Caco-2 (cell line): Measurements from ENCODE around the gene DNLZ. TPM values are rescaled to one million over a fixed set of nuclear protein-coding genes. Genes with fewer than 3 reads are reported as not detected.

Source experiments
- BruUV-seq: library from RNA; stranded (reverse); fragments of 400-500 nt; replicated peaks from 2 replicates; lab custom pipeline; 2021; lab: Mats Ljungman, UMichigan
- CTCF ChIA-PET: fragments of 300-600 bp; sonication (Branson Sonifier 250); formaldehyde crosslinking; loops from one replicate; lab custom pipeline; 2022; ENCODE audit warnings: antibody characterized with exemption; lab: Charles Lee
- POLR2A ChIA-PET: fragments of 300-600 bp; sonication (Branson Sonifier 250); formaldehyde crosslinking; loops from one replicate; lab custom pipeline; 2022; ENCODE audit warnings: antibody characterized with exemption; lab: Charles Lee
- DNase-seq, 2 experiments: peaks; one replicate each; pipeline versions ENCODE4 v3.0.0 to v3.0.0-alpha.2; 2020 to 2022
- H3K27me3 ChIP-seq: replicated peaks from 2 replicates; pipeline ENCODE4 v1.6.0; 2011; ENCODE audit warnings: low read length; ENCODE audit not compliant: control insufficient read depth, insufficient read depth
- H3K36me3 ChIP-seq: 2 replicates; pipeline ENCODE4 v1.5.1; 2011; ENCODE audit warnings: low read length; ENCODE audit not compliant: control insufficient read depth, insufficient read depth
- H3K4me1 ChIP-seq: fragments of 250-450 bp; sonication (Bioruptor Pico); 2 replicates; pipeline ENCODE4 v1.5.1; 2020; ENCODE audit warnings: mild to moderate bottlenecking
- H3K4me3 ChIP-seq: 2 replicates; pipeline ENCODE4 v1.5.1; 2011; ENCODE audit warnings: low read depth, mild to moderate bottlenecking, control low read depth, low read length
- H3K9me3 ChIP-seq: fragments of 250-450 bp; sonication (Bioruptor Pico); 2 replicates; pipeline ENCODE4 v1.5.1; 2020; ENCODE audit warnings: mild to moderate bottlenecking, moderate library complexity
- H3K27ac Mint-ChIP-seq: one replicate; pipeline ENCODE4 v1.8.0; 2022; ENCODE audit warnings: mixed read lengths; ENCODE audit not compliant: unreplicated experiment
- H3K27me3 Mint-ChIP-seq: one replicate; pipeline ENCODE4 v1.8.0; 2022; ENCODE audit warnings: mixed read lengths; ENCODE audit not compliant: insufficient read depth, unreplicated experiment
- H3K36me3 Mint-ChIP-seq: one replicate; pipeline ENCODE4 v1.8.0; 2022; ENCODE audit warnings: mild to moderate bottlenecking, mixed read lengths; ENCODE audit not compliant: insufficient read depth, unreplicated experiment
- H3K4me1 Mint-ChIP-seq: one replicate; pipeline ENCODE4 v1.8.0; 2022; ENCODE audit warnings: low read depth, mixed read lengths; ENCODE audit not compliant: unreplicated experiment
- H3K4me3 Mint-ChIP-seq: one replicate; pipeline ENCODE4 v1.8.0; 2022; ENCODE audit warnings: mild to moderate bottlenecking, moderate library complexity, mixed read lengths; ENCODE audit not compliant: unreplicated experiment
- H3K9me3 Mint-ChIP-seq: one replicate; pipeline ENCODE4 v1.8.0; 2022; ENCODE audit warnings: mixed read lengths; ENCODE audit not compliant: unreplicated experiment
- intact Hi-C: fragments of 100-400 bp; cut with micrococcal nuclease; formaldehyde crosslinking; loops from one replicate; pipeline ENCODE4 v1.10.0; 2022; ENCODE audit not compliant: unreplicated experiment
- total RNA-seq: library from RNA; stranded (reverse); gene quantifications from 2 replicates; pipeline ENCODE4 v1.2.3, GENCODE V29; 2022
- TF ChIP-seq, protein P1 (sequence below), 2 experiments: fragments of 200-600 bp in 1 of 2; IDR thresholded peaks; 1 replicate in 1 of 2; 2 replicates in 1 of 2; pipeline versions ENCODE4 v1.5.1 to v1.8.0; 2011 to 2022; ENCODE audit warnings: antibody characterized with exemption in 1 of 2, control low read depth in 1 of 2, inconsistent platforms in 1 of 2, low read depth in 1 of 2, low read length in 1 of 2, mild to moderate bottlenecking in 1 of 2, moderate library complexity in 1 of 2; ENCODE audit not compliant: insufficient read depth in 1 of 2, severe bottlenecking in 1 of 2, unreplicated experiment in 1 of 2

Gene DNLZ
- total RNA-seq, 1 experiment from 2014 or later: 29.1 TPM

DNA sequence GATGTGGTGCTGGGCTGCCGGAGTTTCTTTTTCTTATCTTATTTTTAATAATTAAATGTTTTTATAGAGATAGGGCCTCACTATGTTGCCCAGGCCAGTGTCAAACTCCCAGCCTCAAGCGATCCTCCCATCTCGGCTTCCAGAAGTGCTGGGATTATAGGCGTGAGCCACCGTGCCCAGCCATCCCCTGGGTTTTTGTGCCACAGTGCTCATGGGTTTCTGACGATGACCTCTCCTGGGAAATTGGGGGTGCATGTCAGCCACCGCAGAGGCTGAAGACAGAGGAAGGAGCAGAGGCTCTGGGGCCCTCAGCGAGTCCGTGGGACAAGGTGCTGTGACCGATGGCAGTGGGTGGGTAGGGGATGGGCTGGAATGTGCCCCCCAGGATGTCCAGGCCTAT lies 21.8 kb downstream of the DNLZ start:
- no peaks in the 10 kb centered on the region for H3K4me1 Mint-ChIP-seq
- TF ChIP-seq, protein P1, sequence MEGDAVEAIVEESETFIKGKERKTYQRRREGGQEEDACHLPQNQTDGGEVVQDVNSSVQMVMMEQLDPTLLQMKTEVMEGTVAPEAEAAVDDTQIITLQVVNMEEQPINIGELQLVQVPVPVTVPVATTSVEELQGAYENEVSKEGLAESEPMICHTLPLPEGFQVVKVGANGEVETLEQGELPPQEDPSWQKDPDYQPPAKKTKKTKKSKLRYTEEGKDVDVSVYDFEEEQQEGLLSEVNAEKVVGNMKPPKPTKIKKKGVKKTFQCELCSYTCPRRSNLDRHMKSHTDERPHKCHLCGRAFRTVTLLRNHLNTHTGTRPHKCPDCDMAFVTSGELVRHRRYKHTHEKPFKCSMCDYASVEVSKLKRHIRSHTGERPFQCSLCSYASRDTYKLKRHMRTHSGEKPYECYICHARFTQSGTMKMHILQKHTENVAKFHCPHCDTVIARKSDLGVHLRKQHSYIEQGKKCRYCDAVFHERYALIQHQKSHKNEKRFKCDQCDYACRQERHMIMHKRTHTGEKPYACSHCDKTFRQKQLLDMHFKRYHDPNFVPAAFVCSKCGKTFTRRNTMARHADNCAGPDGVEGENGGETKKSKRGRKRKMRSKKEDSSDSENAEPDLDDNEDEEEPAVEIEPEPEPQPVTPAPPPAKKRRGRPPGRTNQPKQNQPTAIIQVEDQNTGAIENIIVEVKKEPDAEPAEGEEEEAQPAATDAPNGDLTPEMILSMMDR (IDR thresholded peaks at IDR 0.05; ENCODE audit: insufficient read depth in 1 of 2, low read depth in 1 of 2, low read length in 1 of 2, severe bottlenecking in 1 of 2, unreplicated experiment in 1 of 2): no peak
- no peak for DNase-seq
- Histone ChIP-seq H3K4me1 (peaks cover 19% of the 10 kb centered on the region), H3K27me3 (no peaks in the 10 kb centered on the region), H3K9me3 (no peaks in the 10 kb centered on the region), H3K36me3 (no peaks in the 10 kb centered on the region; the same call in 1 of the 2 replicates), H3K4me3 (no peak overlapping the region)
- H3K27me3 Mint-ChIP-seq: no peaks in the 10 kb centered on the region
- POLR2A ChIA-PET: no interaction called here
- H3K4me3 Mint-ChIP-seq: no peak overlapping the region
- H3K36me3 Mint-ChIP-seq: peaks cover 30% of the 10 kb centered on the region
- intact Hi-C loops: no loop called here
- CTCF ChIA-PET: no interaction called here
- no TSS peak for BruUV-seq
- no peak overlapping the region for H3K27ac Mint-ChIP-seq
- no peaks in the 10 kb centered on the region for H3K9me3 Mint-ChIP-seq

DNA sequence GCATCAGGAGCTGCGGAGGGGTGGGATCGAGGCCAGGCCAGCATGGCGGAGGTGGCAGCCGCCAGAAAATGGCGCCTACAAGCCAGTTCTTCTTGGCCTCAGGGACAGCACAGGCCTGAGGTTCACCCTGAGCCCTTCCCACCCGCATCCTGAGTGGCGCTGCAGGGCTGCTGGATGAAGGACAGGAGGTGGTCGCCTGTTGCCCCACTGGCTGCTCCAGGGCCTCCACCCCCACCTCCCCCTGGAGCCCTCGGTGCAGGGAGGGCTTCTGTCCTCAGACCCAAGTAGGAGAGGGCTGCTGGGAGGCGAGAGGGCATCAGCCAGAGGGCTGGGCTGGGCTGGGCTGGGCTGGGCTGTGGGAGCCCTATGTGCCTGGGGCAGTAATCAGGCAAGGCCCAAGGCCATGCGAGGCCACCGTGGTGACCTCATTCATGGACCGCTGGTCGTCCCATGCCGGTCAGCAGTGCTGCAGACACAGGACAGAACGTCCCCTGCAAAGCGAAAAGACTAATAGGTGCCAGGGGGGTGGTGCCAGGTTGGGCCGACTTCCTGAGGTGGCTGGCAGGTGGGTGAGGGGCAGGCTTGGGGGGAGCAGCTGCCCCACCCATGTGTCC lies 22.4 kb downstream of the DNLZ start:
- Mint-ChIP-seq H3K36me3 (peaks cover 30% of the 10 kb centered on the region), H3K4me3 (no peak overlapping the region), H3K9me3 (no peaks in the 10 kb centered on the region), H3K27me3 (no peaks in the 10 kb centered on the region), H3K4me1 (no peaks in the 10 kb centered on the region), H3K27ac (no peak overlapping the region)
- DNase-seq: no peak
- no TSS peak for BruUV-seq
- H3K36me3 ChIP-seq: no peaks in the 10 kb centered on the region; the same call in 1 of the 2 replicates
- intact Hi-C loops: no loop called here
- no peaks in the 10 kb centered on the region for H3K9me3 ChIP-seq
- TF ChIP-seq, protein P1 (IDR thresholded peaks at IDR 0.05; ENCODE audit: insufficient read depth in 1 of 2, low read depth in 1 of 2, low read length in 1 of 2, severe bottlenecking in 1 of 2, unreplicated experiment in 1 of 2): no peak
- no peaks in the 10 kb centered on the region for H3K27me3 ChIP-seq
- peaks cover 13% of the 10 kb centered on the region for H3K4me1 ChIP-seq
- POLR2A ChIA-PET: no interaction called here
- H3K4me3 ChIP-seq: no peak overlapping the region
- CTCF ChIA-PET: interaction anchor here (0.6 kb wide), 1 partner anchor 22 kb away, joined by 3 read pairs; no protein-coding TSS in a partner anchor

DNA sequence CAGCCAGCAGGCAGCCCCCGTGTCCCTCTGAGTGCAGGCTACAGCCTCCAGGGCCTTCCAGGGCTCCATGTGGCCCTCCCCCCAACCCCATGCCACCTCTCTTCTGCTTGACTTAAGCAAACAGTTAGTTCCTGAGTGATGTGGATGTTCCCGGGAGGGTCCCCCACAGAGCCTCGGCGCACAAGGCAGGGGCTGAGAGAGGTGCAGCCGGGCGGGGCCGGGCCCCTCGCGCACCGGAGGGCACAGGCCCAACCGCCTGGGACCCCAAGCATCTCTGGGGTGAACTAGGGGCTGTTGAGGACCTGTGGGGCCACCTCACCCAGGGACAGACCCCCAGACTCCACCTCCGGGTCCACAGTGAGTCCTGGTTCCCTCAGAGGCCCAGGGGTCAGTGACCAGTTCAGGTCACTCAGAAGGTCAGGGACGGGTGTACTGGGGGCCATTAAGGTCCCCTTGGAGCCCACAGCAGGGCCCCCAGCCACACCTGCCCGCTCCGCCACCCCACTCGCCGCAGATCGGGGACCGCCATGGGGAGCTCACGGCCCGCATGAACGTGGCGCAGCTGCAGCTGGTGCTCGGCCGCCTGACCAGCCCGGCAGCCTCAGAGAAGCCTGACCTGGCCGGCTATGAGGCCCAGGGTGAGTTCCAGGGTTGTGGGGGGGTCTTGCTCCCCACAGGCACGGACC lies 23.0 kb downstream of the DNLZ start:
- no peak for DNase-seq
- Mint-ChIP-seq H3K36me3 (peaks cover 24% of the 10 kb centered on the region), H3K27me3 (no peaks in the 10 kb centered on the region), H3K9me3 (no peaks in the 10 kb centered on the region), H3K4me3 (no peak overlapping the region), H3K27ac (no peak overlapping the region), H3K4me1 (no peaks in the 10 kb centered on the region)
- ChIA-PET POLR2A (no interaction called here), CTCF (interaction anchor here (0.6 kb wide), 1 partner anchor 23 kb away, joined by 3 read pairs; no protein-coding TSS in a partner anchor)
- peaks cover 7% of the 10 kb centered on the region; the same call in 1 of the 2 replicates for H3K4me1 ChIP-seq
- no peaks in the 10 kb centered on the region for H3K9me3 ChIP-seq
- intact Hi-C loops: no loop called here
- no peak overlapping the region for H3K4me3 ChIP-seq
- H3K27me3 ChIP-seq: no peaks in the 10 kb centered on the region
- H3K36me3 ChIP-seq: no peaks in the 10 kb centered on the region; the same call in 1 of the 2 replicates
- BruUV-seq: no TSS peak
- TF ChIP-seq, protein P1 (IDR thresholded peaks at IDR 0.05; ENCODE audit: insufficient read depth in 1 of 2, low read depth in 1 of 2, low read length in 1 of 2, severe bottlenecking in 1 of 2, unreplicated experiment in 1 of 2): no peak
